Mucosa of gallbladder (tissue), 1 donor: ENCODE data around the gene RCN2. TPM values are rescaled to one million over a fixed set of nuclear protein-coding genes. Genes with fewer than 3 reads are reported as not detected.

Experiments used
- DNase-seq: peaks from one replicate; pipeline ENCODE4 v3.0.0-alpha.2; 2020; ENCODE audit warnings: low spot score
- total RNA-seq: library from RNA; stranded (reverse); gene quantifications from one replicate; pipeline ENCODE4 v1.2.1, GENCODE V29; 2021
- donor health status: DM: no; HTN: no; CAD: no.

The RCN2 gene
- total RNA-seq, 1 donor from 2014 or later = 34.3 TPM

- DNase-seq = no peak
Measured at GRCh38 chr15:76973906-76974305, 42.4 kb downstream of the RCN2 start.

GRCh38 chr15:76974456-76975036, 43.0 kb downstream of the RCN2 start:
- DNase-seq = no peak

- no peak for DNase-seq
Measured at GRCh38 chr15:76976141-76976540, 44.6 kb downstream of the RCN2 start.

- DNase-seq = no peak
Measured at GRCh38 chr15:76976572-76977270, 45.2 kb downstream of the RCN2 start.

- DNase-seq = no peak
Measured at GRCh38 chr15:76978522-76979330, 47.2 kb downstream of the RCN2 start.

- DNase-seq = no peak
Measured at GRCh38 chr15:76979331-76979925, 47.9 kb downstream of the RCN2 start.

- DNase-seq = no peak
Measured at GRCh38 chr15:76979996-76980520, 48.5 kb downstream of the RCN2 start.

- no peak for DNase-seq
Measured at GRCh38 chr15:76982356-76982755, 50.8 kb downstream of the RCN2 start.

- no peak for DNase-seq
Measured at GRCh38 chr15:76982756-76983155, 51.2 kb downstream of the RCN2 start.

- DNase-seq = no peak
Measured at GRCh38 chr15:76983590-76984375, 52.2 kb downstream of the RCN2 start.

- no peak for DNase-seq
Measured at GRCh38 chr15:76986743-76987142, 55.2 kb downstream of the RCN2 start.

- no peak for DNase-seq
Measured at GRCh38 chr15:76987276-76987675, 55.7 kb downstream of the RCN2 start.

- DNase-seq = no peak
Measured at GRCh38 chr15:76987896-76988860, 56.6 kb downstream of the RCN2 start.

- no peak for DNase-seq
Measured at GRCh38 chr15:76988867-76989780, 57.6 kb downstream of the RCN2 start.

- no peak for DNase-seq
Measured at GRCh38 chr15:76991048-76991447, 59.5 kb downstream of the RCN2 start.

GRCh38 chr15:76991741-76992645, 60.4 kb downstream of the RCN2 start:
- DNase-seq = no peak

GRCh38 chr15:76993114-76993725, 61.7 kb downstream of the RCN2 start:
- no peak for DNase-seq

GRCh38 chr15:76994001-76994400, 62.5 kb downstream of the RCN2 start:
- no peak for DNase-seq
